DMS153 (cell line): ENCODE results near the gene SAP30BP.

Experiments
- DNase-seq: peaks from one replicate; lab custom pipeline; 2025; lab: John Stamatoyannopoulos, UW

The SAP30BP gene

DNA sequence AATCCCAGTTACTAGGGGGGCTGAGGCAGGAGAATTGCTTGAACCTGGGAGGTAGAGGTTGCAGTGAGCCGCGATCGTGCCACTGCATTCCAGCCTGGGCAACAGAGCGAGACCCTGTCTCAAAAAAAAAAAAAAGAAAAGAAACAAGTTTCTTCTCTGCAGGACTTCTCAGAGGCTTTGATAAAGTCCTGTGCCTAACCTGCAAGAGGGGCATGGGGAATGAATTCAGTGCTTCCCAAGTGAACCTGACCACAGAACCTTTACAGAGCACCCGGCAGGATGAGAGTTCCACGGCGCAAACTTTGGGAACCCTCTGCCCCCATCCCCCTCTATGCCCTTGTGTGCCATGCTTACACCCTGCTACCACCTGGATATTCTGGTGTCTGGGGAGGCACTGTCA, 72.0 kb downstream of the SAP30BP start:
- DNase-seq = no peak

- no peak for DNase-seq
These were observed 72.7 kb downstream of the SAP30BP start for GRCh38 chr17:75739801-75740200.

GRCh38 chr17:75740215-75740614, 73.1 kb downstream of the SAP30BP start:
- no peak for DNase-seq

GRCh38 chr17:75740631-75741077, 73.5 kb downstream of the SAP30BP start:
- no peak for DNase-seq

DNA sequence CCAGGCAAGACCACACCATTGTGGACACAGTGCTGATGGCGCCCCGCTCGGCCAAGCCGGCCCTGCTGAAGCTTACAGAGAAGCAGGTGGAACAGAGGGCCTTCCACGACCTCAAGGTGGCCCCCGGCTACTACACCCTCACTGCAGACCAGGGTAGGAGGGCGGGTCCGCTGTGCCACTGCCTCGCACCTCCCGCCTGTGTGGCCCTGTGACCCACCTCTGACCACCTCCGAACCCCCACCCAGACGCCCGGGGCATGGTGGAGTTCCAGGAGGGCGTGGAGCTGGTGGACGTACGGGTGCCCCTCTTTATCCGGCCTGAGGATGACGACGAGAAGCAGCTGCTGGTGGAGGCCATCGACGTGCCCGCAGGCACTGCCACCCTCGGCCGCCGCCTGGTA, 75.2 kb downstream of the SAP30BP start:
- no peak for DNase-seq

- DNase-seq = no peak
These were observed 76.6 kb downstream of the SAP30BP start for GRCh38 chr17:75743625-75744206.

- no peak for DNase-seq
These were observed 81.6 kb downstream of the SAP30BP start for GRCh38 chr17:75748706-75749105.

GRCh38 chr17:75749545-75750389, 82.6 kb downstream of the SAP30BP start:
- peak; percentile 27 for DNase-seq

GRCh38 chr17:75750661-75751423, 83.7 kb downstream of the SAP30BP start:
- DNase-seq = no peak

GRCh38 chr17:75751676-75752404, 84.7 kb downstream of the SAP30BP start:
- DNase-seq = no peak

- no peak for DNase-seq
These were observed 85.2 kb downstream of the SAP30BP start for GRCh38 chr17:75752405-75752709.

DNA sequence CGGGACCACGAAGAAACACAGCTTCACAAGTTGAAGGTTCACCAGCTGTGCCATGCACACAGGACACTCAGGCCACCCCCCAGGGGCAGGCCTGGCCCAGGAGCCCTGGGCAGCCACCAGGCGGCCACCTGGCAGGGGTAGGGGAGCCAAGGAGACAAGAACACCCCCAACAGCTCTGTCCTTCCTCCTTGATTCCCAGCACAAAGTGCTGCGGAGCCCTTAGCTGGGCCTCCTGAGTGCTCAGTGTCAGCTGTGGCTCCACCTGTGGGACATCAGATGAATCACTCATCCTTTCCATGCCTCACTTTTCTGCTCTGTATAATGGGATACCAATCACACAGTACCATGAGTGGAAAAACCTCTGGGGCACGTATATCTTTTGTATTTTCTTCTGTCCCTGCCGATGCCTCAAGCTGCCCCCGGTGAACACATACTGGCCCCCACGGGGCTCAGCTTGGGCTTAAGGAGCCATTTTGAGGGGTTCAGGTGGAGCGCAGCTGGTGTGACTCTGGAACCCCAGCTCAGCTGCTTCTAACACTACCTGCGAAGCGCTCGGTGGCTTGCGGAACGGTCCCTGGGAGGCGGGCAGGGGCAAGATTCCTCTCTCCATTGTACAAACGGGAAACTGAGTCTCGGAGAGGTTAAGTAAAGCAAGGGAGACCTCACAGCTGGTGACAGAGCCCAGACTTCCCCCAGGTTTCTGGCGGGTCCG, 85.8 kb downstream of the SAP30BP start:
- DNase-seq = no peak

- DNase-seq = no peak
These were observed 86.6 kb downstream of the SAP30BP start for GRCh38 chr17:75753514-75754377.

DNA sequence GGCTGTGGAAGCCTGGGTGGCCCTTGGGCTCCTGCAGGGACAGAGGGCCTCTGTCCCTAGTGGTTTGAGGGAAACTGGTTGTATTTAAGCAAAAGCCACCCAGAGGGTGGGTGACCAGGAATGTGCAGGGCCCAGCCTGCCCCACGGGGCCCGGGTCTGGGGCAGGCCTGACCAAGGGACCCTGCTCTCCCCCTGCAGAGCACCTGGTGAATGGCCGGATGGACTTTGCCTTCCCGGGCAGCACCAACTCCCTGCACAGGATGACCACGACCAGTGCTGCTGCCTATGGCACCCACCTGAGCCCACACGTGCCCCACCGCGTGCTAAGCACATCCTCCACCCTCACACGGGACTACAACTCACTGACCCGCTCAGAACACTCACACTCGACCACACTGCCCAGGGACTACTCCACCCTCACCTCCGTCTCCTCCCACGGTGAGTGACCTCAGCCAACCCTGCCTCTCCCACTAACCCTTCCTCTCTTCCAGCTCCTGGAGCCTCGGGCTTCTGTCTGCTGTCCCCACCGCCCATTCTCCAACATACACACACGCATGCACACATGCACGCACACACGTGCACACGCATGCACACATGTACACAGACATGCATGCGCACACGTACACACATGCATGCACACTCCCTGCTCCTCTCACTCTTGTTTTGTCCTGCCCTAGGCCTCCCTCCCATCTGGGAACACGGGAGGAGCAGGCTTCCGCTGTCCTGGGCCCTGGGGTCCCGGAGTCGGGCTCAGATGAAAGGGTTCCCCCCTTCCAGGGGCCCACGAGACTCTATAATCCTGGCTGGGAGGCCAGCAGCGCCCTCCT, 87.5 kb downstream of the SAP30BP start:
- DNase-seq = no peak

DNA sequence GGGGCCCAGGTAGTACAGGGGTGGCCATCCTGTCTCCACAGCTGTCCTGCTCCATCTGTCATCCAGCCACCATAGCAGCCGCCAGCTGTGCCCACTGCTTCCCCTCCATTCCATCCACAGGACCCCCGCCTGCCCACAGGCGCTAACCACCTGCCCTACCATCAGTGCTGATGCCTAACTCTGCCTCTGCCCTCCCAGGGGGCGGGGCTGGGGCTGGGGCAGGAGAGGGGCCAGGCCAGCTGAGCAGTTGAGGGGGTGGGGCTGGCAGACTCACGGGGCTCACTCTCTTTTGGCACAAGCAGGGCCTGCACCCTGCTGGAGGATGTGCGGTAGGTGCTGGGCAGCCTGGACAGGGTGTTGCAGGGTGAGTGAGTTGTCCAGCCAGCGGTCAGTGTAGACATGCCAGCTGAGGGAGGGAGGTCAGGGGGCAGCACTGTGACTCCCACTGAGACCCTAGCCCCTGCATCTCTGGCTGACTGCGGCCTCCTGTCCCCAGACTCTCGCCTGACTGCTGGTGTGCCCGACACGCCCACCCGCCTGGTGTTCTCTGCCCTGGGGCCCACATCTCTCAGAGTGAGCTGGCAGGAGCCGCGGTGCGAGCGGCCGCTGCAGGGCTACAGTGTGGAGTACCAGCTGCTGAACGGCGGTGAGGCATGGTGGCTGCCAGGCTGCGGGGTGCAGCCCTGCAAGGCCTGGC, 88.2 kb downstream of the SAP30BP start:
- no peak for DNase-seq

- no peak for DNase-seq
These were observed 88.9 kb downstream of the SAP30BP start for GRCh38 chr17:75755990-75756389.

GRCh38 chr17:75756451-75757085, 89.4 kb downstream of the SAP30BP start:
- no peak for DNase-seq

DNA sequence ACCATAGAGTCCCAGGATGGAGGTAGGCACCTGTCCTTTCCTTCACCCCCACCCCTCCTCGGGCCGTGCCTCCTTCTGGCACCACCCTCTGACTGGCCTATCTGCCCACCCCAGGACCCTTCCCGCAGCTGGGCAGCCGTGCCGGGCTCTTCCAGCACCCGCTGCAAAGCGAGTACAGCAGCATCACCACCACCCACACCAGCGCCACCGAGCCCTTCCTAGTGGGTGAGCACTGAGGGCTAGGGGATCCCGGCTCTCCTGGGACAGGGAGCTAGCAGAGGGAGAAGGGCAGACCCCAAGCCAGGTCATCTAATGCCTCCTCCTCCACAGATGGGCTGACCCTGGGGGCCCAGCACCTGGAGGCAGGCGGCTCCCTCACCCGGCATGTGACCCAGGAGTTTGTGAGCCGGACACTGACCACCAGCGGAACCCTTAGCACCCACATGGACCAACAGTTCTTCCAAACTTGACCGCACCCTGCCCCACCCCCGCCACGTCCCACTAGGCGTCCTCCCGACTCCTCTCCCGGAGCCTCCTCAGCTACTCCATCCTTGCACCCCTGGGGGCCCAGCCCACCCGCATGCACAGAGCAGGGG, 90.0 kb downstream of the SAP30BP start:
- no peak for DNase-seq
